Activated CD8-positive, alpha-beta memory T cell treated with anti-CD3 and anti-CD28 coated beads for 24 hours (primary cell): ENCODE results near the gene SETD2.
A peak's percentile ranks its signal among the peaks of the same experiment; 100 is the strongest.
"Not testable (repeated sequence)": the region's sequence is repeated elsewhere in the genome, so short reads cannot be mapped to it uniquely, and the experiment has no call there.

Experiments used
- DNase-seq: peaks from one replicate; pipeline ENCODE4 v3.0.0-alpha.2; 2020

The SETD2 gene

DNA sequence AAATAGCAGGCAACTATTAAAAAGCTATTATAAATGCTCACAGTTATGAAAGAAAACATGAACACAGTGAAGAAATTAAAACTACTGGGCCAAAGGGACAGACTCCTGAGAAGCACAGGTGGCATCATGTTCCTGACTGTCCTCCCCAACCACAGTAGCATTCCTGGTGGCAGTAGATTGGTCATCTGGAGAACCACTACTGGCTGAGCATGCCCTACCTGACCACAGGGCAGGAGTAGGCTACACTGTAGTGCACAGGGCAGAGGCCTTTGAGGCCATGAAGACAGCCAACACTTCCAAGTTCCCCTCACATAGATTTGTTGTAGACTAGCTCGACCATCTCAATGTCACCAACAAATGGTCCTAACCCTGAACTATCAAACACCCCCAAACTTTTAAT lies 135.2 kb downstream of the SETD2 start:
- no peak for DNase-seq

DNA sequence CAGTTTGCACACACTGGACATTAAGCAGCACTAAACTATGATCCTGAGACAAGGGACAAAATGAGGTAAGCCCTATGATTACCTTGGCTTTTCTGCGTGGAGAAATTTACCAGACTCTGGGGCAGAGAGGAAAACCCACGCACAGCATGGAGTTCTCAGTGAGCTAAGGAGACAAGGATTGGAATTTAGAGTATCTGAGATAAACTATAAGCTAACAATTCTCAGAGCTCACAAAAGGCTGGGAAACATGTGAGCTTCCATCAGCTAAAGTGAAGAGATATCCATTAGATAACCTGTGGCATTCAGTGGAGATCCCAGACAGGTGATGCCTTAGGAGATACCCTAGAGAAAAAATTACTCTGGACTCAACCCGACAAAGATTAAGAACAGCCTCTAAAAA lies 135.8 kb downstream of the SETD2 start:
- DNase-seq, result no peak

DNA sequence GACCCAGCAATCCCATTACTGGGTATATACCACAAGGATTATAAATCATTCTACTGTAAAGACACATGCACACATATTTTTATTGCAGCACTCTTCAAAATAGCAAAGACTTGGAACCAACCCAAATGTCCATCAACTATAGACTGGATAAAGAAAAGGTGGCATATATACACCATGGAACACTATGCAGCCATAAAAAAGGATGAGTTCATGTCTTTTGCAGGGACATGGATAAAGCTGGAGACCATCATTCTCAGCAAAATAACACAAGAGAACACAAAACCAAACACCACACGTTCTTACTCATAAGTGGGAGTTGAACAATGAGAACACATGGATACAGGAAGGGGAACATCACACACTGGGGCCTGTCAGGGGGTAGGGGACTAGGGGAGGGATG lies 137.5 kb downstream of the SETD2 start:
- DNase-seq, result not testable (repeated sequence)

DNA sequence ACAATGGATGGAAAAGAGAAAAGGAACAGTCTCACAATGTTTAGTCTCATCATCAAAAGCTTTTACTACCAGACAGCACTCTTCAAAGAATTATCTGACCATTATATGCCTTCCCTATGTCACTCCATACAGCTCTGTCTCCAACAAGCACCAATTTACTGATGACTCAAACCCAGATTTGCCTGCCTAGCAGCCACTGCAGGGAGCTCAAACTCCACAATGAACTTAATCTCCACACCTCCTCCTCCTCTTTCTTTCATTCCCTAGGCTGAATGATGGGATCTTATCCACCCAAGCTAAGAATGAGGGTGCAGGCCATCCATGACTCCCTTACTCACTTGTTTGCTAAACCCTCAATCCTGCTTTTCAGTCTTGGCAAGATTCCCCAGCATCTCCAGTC lies 139.0 kb downstream of the SETD2 start:
- DNase-seq, result no peak

DNA sequence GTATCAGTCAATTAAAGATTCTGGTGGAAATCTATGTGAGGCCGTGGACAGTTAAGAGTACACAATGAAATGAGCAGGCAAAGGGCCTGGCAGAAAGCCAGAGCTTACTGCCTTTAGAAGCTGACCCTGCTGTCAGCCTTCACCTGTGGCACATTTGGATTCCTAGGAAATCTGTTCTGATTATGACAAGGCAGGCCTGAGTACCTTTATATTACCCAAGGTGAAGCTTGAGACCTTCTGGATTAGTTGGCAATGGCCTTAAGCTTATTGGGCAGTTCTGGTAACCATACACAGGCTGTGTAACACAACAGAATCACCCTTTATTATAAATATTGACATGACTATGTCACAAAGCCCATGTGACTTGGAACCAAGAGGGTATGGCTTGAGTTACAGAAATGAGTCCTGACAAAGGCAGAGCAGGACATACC lies 141.3 kb downstream of the SETD2 start:
- no peak for DNase-seq

DNA sequence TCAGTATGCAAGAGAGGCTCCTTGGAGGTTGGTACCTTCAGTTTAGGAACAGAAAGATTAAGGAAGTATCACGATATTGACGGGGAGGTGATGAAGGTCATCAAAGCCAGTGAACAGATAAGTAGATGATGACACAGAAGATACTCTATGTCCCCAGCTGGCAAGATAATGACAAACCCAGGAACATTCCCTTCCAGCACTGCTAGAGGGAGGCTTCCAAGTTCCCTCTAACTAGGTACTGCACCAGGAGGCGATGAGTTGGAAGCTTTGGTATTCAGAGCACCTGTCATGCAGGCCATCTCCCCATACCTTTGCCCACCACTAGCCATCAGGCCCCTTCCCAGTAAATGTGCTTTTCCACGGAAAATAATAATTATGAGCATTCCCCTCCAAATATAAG lies 143.6 kb downstream of the SETD2 start:
- no peak for DNase-seq

DNA sequence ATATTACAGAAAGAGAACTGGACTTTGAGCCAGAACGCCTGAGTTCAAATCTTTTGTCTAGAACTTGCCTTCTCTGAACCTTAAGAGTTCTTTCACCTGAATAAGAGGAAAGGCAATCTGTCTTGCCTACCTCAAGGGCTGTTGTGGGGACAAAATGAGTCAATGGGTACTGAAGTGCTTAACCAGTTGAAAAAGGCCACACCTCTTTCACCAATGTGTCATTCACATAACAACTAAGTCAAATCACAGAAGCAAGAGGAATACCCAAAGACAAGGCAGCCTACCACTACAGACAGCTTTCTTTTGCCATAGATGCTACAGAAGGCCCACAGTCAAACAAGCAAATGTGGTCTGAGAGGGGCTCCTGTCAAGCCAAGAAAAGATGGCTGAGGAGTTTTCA lies 144.7 kb downstream of the SETD2 start:
- peak; percentile 59 for DNase-seq

DNA sequence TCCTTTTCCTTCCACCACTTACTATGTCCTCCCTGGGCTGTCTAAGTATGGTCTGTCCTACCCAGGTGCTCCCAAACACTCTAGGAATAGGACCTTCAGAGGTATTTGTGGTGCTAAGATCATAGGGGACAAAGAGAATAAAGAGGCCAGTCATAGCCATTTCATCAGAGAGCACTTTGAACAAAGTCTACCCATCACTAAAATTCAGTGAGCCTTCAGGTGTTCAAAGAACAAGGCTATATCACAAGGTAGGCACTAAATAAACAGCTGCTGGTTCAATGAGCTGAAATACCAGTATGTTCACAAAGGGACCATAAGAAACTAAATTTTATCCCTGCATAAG lies 145.7 kb downstream of the SETD2 start:
- DNase-seq, result no peak

DNA sequence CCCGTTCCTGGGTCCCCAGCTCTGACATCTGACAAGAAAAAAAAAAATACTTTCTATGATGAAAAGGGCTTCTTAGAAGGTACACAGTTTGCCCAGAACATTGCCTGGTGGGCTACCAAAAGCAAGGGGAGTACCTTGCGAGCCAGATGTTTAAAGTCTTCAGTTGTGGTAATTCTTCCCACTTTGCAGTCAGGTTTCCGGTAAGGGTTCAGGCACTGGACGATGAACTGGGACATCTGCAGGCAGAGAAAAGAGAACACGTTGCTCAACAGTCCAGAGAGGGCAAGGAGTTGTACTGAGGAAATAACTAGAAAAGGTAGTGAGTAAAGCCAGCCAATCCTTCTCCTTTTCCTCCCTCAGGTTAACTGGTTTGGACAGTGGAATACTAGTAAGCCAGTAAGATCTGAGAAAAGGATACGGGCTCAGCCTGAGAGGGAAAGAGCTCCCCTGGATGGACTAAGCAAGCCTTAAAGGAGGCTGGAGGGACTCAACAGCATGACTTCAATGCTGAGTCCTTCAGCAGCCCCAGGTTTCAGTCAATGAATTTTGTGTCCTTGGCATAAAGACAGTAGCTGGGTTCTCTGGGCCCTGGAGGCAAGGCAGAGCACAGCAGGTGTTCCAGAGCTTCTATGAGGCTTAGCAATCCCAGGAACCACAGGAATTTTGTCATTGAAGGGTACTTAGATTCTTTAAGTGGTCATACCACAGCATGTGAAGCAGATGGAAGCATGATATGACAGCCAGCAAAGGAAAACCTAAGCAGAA lies 146.2 kb downstream of the SETD2 start:
- DNase-seq, result peak; percentile 50

DNA sequence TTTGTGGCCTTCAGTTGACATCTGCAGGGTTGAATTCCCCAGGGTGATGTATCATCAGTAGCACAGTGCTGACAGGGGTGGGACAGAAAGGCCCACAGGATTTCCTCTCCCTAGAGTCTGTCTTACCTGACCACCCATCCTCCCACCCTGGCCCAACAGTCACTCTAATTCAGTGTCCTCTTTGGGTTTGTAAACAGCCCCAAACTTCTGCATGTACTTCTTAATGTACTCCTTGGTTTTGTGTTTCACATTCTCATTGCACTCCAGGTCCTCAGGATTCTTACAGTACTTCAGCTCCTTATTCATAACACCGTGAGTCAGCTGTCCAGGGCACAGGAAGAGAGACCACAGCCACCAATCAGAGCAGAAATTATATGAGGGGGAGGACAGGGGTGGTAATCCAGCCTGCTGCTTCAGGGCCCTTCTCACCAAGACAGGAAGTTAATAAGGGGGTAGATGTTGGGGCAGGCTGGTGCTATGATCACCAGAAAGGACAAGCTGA lies 146.9 kb downstream of the SETD2 start:
- DNase-seq, result peak; percentile 67

DNA sequence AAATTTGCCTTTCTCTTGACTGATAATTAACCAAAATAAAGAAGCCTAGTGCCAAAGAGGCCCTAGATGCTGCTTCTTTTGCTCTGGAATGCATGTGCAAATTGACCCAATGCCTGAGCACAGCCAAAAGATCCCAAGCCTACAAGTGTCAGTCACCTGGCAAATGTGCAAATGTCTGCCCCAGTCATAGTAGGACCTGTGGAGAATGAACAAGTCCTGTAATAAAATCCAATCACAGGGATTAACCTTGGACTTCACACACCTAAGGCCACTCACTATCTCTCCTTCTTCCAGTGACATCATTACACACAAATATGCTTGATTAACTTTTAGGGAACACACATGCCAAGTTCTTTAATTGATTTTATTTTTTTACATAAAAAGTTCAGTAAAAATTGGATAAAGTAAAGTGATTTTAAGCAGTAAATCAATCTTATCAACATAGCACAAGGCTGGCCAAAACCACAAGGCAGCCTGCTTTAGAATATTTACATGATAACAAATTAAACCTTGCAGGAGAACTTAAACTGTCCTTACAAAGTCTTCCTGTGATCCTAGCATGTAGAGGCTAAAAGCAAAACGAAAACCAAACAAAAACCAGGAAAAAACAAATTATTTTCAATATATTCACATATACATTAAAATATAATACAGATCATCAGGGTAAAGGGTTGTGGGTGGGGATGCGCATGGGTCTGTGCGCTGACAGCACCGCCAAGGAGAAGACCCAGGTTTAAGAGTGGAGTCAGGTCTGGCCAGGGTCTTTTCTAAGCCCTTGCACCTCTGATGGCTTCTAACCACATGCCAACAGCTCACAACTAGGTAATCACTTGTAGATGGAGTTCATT lies 147.6 kb downstream of the SETD2 start:
- DNase-seq, result peak; percentile 28

DNA sequence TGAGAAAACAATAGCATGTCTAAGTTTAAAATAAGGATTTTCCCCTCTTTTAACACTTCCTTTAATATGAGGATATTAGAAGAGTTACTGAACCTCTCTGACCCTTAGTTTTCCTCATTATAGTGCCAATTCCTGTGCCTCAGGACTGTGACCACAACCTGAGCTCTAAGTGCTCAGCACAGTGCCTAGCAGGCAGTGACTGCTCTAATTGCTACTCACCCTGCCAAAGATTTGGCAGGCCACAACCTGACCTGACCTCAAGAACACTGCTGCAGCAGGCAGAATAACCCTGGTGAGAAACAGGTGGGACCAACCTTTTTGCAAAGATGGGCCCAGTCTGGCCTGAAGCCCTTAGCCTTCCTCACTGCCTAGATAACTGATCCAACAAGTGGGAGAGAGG lies 148.8 kb downstream of the SETD2 start:
- peak; percentile 13 for DNase-seq

DNA sequence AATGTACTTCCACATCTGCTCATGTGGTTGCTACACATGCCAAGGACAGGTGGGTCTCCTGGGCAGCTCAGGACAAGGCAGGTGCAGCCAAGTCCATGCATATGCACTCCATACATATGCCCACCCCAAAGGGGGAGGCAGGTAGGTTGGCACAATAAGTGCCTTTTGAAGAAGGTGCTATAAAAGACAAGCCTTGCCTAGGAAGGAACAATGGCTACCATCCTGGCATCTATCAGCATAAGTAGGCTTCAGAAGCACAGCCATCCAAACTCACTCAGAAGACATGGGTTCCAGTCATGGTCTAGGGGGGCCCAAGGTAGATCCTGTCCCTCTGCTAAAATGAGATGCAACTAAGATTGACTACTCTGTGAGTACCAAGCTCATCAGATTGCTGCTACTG lies 149.9 kb downstream of the SETD2 start:
- peak; percentile 52 for DNase-seq

DNA sequence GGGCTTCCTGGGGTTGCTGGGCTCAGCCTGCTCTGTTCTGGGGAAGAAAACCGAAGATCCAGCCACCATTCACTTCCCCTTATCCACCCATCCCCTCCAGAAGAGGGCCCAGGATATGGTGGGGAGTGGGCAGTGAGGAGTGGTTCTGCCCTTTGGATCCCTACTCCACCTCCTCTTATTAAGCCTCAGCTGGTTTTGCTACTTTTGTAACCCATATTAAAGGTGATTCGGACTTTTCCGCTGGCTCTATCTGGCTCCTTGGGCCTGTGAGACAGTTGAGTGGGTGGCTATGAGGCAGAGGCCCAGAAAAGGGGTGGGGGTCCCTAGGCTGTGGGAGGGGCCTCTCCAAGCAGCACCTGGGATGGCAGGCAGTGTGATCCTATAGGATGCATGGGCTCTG lies 150.7 kb downstream of the SETD2 start:
- DNase-seq, result peak; percentile 51

DNA sequence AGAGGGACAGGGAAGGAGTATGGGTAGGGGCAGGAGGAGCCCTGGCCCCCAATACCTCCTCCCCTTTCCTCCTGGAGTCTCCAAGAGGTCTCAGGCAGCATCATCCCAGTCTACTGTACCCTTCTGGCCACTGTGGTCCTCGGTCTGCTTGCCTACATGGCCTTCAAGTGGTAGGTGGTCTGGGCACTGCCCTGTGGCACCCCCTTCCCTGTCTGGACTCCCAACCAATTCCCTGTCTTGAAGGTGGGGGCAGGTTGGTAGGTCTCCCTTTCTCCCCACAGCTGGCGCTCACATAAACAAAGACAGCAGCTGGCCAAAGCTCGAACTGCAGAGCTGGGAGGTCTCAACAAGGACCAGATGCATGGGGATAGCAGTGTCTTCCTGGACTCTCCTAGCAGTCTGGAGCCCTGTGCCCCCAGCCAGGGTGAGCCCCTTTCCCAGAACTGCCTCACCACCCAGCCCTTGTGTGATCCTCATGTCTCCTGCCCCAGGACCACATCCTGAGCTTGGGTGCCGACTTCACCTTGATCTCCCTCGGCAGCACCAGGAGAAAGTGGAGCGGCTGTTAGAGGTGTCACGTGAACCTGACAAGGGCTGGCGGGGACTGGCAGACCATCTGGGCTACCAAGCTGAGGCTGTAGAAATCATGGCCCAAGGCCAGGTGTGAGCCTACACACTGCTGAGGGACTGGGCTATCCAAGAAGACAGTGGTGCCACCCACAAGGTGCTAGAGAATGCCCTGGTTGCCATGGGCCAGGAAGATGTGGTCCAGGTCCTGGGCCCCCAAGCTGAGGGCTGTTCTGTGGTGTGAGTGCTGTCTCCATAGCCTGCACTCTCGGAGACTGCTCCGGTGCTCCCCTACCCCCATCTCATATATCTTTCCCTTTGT lies 151.3 kb downstream of the SETD2 start:
- DNase-seq, result peak; percentile 55

DNA sequence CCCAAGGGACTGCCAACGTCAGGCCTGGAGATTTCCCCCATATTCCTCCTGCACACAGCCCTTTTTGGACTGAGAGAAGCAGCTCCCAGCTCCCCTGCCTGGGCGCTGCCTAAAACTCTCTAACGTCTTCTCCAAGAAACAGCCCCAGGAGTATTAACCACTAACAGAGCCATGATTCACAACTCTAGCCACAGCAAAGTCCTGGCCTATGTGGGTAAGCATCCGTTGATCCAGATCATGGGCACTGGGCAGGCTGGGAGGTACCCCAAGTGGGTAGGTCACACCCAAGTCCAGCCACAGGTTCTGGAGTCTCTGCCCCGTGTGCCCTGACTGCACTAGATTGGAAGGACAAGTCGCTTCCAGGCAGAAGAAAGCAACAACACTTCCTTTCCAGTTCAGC lies 152.5 kb downstream of the SETD2 start:
- peak; percentile 58 for DNase-seq

DNA sequence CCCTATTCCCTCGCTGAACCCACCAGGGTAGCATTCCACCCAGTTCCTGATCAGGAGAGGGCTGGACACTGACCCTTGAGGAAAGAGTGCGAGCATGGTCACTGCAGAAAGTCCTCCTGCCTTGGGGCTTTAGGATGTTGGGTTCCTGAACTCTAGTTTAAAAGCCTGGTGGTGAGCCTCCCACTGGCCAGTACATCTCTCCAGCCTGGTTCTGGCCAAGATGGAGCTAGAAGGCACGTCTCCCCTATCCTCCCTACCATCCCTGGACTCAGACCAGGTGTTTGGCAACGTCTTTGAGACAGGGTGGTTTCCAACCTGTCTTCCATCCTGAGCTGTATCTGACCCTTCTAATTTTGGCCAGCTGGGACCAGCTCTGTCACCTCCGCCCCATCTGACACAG lies 153.0 kb downstream of the SETD2 start:
- peak; percentile 56 for DNase-seq

DNA sequence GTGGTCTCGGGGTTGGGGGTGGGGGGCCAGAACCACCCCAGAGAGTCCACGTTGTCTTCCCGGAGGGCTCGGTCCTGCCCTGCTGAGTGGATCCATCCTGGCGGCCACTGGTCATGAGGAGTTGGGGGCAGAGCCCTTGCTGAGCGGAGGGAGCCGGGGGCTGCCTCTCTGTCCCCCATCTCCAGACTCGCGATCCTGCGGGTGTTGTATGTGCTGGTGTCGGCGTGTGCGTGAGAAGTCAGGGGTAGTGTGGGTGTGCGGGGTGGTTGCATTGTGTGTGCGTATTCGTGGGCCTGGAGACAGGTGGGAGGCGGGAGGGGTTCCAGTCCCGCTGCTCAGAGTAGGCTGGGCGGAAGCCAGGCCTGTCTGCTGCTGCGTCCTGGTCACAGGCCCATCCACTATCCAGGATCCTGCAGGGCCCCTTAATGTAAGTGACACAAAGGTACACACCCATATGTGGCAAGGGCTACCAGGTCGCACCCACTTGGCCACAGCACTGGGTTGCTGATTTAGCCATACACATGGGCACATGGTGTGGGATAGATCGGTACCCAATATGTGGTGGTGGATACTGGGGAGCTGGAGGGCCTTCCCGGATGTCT lies 153.7 kb downstream of the SETD2 start:
- DNase-seq, result no peak

DNA sequence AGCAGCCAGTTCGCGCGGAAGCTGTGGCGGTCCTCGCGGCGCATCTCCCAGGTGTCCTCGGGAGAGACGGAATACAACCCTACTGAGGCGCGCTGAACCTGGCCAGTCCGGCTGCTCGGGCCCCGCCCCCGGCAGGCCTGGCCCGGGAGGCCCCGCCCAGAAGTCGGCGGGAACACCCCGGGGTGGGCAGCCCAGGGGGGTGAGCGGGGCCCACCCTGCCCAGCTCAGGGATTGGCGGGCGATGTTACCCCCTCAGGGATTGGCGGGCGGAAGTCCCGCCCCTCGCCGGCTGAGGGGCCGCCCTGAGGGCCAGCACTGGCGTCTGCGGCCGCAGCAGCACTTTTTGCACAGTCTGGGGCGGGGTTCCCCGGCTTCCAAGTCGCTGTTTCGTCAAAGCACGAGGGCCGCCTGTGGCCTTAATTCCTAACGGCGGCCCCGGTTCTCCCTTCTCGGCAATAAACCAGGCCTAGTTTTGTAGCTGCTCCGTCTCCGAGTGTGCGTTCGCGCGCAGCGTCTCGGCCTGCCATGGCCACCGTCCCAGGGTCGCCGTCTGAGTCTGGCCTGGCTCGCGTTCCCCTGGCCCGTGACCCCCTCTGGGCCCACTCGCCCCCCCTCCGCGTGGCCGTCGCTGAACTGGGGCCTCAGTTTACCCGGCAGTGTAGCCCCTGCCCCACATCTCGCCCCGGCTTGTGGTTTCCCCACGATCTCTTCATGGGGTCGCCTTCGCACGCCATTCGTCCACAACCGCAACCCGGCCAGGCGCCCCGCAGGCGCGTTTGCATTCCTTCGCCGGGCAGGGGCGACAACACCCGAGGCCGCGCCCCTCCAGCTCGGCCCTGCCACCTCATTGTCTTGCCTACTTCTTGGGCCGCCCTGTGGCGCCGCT lies 154.4 kb downstream of the SETD2 start:
- peak; percentile 89 for DNase-seq

DNA sequence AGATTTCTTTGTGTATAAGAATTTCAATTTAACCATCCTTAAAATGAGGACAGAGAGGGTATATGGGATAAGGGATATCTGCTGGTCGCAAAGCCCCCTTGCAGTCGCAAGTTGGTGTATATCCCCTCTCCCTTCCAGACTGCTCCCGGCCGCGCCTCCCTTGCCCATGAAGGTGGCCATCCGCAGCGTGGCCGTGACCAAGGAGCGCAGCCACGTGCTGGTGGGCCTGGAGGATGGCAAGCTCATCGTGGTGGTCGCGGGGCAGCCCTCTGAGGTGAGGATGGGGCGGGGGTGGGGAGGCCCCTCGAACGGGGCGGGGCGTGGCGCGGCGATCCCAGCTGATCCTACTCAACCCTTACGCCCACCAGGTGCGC lies 155.1 kb downstream of the SETD2 start:
- DNase-seq, result no peak

DNA sequence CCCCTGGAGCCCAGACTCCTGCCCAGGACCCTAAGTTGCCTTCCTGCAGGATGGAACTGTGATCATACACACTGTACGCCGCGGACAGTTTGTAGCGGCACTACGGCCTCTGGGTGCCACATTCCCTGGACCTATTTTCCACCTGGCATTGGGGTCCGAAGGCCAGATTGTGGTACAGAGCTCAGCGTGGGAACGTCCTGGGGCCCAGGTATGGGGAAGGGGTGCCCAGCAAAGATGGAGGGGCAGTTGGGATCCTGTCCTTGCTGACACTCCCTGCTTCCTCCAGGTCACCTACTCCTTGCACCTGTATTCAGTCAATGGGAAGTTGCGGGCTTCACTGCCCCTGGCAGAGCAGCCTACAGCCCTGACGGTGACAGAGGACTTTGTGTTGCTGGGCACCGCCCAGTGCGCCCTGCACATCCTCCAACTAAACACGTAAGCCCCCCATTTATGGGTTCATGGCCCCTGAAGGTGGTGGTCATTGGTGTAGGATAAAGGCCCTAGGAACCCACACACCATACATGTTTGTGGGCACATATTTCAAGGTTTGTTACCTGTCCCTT lies 155.6 kb downstream of the SETD2 start:
- DNase-seq, result no peak
